ENCODE results near the gene ZXDC.

DNA sequence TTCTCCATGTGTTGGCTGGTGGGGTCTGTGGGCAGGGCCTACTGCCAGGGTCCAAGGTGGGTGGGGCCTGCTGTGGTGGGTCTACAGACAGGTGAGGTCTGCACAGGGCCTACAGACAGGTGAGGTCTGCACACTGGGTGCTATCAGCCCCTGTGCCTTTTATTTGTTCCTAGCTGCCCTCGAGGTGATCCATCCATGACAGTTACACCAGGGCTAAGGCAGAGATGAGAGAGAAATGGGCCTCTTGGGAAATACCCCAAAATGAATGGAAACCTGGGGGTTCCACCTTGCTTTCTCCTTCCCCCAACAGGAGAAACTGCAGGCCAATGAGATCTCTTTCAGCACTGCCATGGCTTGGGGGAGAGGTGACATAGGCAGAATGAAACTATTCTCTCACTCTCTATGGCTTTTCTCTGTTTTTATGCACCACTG lies 44.6 kb downstream of the ZXDC start:
- TF ChIP-seq POLR2A (IDR thresholded peaks at IDR 0.05): no peak
- no peak for TF ChIP-seq POLR2AphosphoS5 (IDR thresholded peaks at IDR 0.05; ENCODE audit: insufficient read depth in 1 of 2, low read depth in 1 of 2)
- TF ChIP-seq, protein P1, sequence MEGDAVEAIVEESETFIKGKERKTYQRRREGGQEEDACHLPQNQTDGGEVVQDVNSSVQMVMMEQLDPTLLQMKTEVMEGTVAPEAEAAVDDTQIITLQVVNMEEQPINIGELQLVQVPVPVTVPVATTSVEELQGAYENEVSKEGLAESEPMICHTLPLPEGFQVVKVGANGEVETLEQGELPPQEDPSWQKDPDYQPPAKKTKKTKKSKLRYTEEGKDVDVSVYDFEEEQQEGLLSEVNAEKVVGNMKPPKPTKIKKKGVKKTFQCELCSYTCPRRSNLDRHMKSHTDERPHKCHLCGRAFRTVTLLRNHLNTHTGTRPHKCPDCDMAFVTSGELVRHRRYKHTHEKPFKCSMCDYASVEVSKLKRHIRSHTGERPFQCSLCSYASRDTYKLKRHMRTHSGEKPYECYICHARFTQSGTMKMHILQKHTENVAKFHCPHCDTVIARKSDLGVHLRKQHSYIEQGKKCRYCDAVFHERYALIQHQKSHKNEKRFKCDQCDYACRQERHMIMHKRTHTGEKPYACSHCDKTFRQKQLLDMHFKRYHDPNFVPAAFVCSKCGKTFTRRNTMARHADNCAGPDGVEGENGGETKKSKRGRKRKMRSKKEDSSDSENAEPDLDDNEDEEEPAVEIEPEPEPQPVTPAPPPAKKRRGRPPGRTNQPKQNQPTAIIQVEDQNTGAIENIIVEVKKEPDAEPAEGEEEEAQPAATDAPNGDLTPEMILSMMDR (IDR thresholded peaks at IDR 0.05): no peak
